ENCODE measurements around the gene NHLH1.

DNA sequence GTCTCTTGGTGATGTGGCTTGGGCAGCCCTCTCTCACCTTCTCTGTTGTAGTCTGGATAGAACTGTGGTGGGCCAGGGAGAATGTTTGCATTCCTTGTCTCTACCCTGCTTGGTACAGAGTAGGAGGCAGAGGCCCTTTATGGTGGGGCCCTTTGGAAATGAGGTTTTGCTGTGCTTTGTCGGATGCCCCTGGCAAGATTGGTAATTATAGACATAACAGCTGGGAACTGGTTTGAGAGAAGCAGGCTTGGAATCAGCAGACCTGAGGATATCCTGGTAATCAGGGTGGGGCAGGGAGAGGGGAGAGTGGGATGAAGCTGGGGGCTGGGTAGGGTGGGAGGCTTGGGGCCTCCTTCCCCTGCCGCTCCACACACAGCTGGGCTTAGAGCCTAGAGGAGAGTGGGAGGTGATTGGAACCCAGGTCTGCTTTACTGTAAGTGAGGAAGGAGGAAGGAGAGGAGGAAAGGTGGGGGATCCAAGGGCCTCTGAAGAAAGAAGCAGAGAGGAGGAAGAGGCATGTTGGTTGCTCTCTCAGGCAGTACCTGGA lies 38.5 kb downstream of the NHLH1 start:
- no peak for TF ChIP-seq GATA2 (IDR thresholded peaks at IDR 0.05; ENCODE audit: low read depth, low read length)
- no peak for TF ChIP-seq GATA3 (IDR thresholded peaks at IDR 0.05; ENCODE audit: low read depth, low read length)

Measured in SH-SY5Y (cell line).